ENCODE results near the gene NXPH3.

The NXPH3 gene

DNA sequence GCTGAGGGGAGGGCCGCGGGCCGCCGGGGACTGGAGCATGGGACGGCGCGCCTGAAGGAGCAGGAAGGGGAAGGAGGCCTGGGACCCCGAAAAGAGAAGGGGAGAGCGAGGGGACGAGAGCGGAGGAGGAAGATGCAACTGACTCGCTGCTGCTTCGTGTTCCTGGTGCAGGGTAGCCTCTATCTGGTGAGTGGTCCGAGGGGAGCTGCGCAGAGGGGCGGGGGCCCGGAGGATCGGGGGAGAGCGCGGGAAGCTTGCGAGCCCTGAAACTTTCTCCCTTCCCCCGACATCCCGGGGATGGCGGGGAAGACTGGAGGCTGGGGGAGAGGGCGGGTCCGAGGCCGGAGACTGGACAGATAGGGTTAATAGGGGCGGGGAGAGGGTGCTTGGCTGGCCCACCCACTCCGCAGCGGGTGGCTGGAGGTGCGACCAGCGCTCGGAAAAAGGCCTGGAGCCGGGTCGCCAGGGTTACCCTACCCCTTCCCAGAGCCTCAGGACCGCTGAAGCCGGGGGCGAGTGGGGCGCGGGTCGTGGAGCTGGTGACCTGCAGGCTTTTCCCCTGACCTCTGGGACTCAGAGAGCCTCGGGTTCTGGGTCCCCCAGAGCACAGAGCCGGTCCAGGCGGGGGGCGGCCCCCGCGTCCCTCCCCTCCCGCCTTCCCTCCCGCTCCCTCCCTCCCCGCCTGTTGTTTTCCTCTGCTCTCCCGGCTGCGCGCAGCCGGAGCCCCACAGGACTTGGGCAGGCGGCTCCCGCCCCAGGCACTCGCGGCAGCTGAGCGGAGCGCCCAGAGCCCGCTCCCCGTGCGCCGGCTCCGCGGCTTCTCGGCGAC lies 631 bp downstream of the NXPH3 start:
- DNase-seq: no peak
- Mint-ChIP-seq H3K36me3 (peaks cover 7 to 9% of the 10 kb centered on the region in 2 donors), H3K27me3 (peaks cover 54 to 73% of the 10 kb centered on the region in 2 donors), H3K4me3 (peak overlapping the region; percentile 84), H3K9me3 (no peaks in the 10 kb centered on the region), H3K27ac (no peak overlapping the region), H3K4me1 (peaks cover 20 to 37% of the 10 kb centered on the region in 2 donors)
- peak; percentile 4 to 21 for ATAC-seq (replicated peaks)

DNA sequence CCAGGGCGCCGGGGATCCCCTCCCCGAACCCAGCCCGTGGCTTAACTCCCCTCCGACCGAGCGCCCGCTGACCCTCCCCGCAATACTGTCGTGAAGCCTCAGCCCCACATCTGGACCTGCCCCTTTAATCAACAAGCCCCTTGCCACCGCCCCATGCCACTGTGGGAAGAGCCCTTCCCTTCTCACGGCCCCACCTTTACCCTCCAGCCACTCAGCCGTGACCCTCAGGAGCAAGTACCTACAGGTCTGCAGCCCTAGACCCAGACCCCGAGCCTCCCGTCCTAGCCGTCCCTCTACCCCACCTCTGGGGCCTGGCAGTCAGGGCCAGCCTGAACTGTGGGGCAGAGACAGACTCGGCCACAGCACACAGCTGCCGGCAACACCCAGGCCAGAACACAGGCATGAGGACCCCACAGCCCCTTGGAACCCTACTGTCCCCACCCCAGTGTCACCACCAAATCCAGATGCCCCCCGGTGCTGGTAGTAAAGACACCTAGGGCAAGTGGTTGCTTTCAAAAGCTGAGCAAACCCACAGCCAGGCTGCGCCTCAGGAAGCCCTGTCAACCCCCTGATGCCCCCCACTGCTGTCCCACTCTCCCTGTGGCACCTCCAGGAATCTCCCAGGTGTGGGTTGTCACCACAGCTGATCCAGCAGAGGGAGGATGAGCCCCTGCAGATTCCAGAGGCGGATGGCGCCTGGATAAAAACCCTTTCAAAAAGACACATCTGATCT lies 1.4 kb downstream of the NXPH3 start:
- peaks cover 8 to 9% of the 10 kb centered on the region in 2 donors for H3K36me3 Mint-ChIP-seq
- peaks cover 20 to 37% of the 10 kb centered on the region in 2 donors for H3K4me1 Mint-ChIP-seq
- DNase-seq (no peak), ATAC-seq (replicated peaks) (no peak)
- peak overlapping the region; percentile 74 for H3K27ac Mint-ChIP-seq
- H3K9me3 Mint-ChIP-seq: no peaks in the 10 kb centered on the region
- peak overlapping the region; percentile 84 for H3K4me3 Mint-ChIP-seq
- H3K27me3 Mint-ChIP-seq: peaks cover 46 to 65% of the 10 kb centered on the region in 2 donors

DNA sequence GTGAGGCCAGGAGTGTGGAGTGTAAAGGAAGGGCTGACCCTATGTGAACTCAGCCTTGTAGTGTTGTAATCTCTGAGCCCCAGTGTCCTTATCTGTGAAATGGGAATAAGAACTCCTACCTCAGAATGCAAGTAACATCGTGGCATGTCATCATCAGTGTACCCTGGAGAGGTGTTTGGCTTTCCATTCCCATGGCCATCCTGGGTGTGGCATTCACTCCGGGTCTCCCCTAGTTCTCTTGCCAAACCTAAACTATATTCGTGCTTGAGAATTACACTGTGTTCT lies 1.9 kb downstream of the NXPH3 start:
- ATAC-seq (replicated peaks) (peak in 1 of 2 donors; percentile 26), DNase-seq (no peak)
- Mint-ChIP-seq H3K9me3 (no peaks in the 10 kb centered on the region), H3K36me3 (peaks cover 9 to 12% of the 10 kb centered on the region in 2 donors), H3K27me3 (peaks cover 45 to 62% of the 10 kb centered on the region in 2 donors), H3K4me1 (peaks cover 20 to 37% of the 10 kb centered on the region in 2 donors), H3K27ac (peak overlapping the region; percentile 70), H3K4me3 (peak overlapping the region; percentile 84)

DNA sequence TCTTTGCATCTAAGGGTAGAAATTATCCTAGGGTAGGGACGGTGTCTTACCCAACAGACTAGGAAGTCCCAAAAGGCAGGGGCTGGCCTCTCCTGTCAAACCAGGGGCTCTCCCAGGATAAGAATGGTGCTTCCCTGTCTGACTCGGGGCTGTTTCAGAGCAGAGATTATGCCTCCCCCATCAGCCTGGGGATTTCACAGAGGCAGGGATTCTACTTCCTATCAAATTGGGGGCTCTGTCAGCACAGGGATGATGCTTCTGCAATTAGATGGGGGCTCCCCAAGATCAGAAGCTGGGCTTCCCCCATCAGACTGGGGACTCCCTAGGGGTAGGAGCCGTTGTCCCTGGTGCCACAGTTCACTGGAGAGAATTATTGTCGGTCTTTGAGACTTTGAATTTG lies 2.3 kb downstream of the NXPH3 start:
- peaks cover 42 to 58% of the 10 kb centered on the region in 2 donors for H3K27me3 Mint-ChIP-seq
- peak; percentile 66 to 74 for ATAC-seq (replicated peaks)
- peak overlapping the region; percentile 70 for H3K27ac Mint-ChIP-seq
- peaks cover 20 to 40% of the 10 kb centered on the region in 2 donors for H3K4me1 Mint-ChIP-seq
- H3K9me3 Mint-ChIP-seq: no peaks in the 10 kb centered on the region
- DNase-seq: peak; percentile 59
- peak overlapping the region in 1 of 2 donors; percentile 32 for H3K4me3 Mint-ChIP-seq
- H3K36me3 Mint-ChIP-seq: peaks cover 12 to 15% of the 10 kb centered on the region in 2 donors

DNA sequence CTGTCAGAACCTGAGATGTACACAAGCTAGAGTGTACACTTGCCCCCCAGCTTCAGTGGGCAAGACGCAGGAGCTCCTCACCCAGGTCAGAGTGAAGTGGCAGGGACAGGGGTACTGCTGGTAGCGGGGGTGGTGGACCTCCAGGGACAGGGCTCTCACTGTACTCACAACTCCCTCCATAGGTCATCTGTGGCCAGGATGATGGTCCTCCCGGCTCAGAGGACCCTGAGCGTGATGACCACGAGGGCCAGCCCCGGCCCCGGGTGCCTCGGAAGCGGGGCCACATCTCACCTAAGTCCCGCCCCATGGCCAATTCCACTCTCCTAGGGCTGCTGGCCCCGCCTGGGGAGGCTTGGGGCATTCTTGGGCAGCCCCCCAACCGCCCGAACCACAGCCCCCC lies 2.7 kb downstream of the NXPH3 start:
- Mint-ChIP-seq H3K4me1 (peaks cover 20 to 42% of the 10 kb centered on the region in 2 donors), H3K27ac (peak overlapping the region; percentile 38), H3K4me3 (peak overlapping the region in 1 of 2 donors; percentile 32), H3K27me3 (peaks cover 37 to 54% of the 10 kb centered on the region in 2 donors), H3K9me3 (no peaks in the 10 kb centered on the region), H3K36me3 (peaks cover 12 to 17% of the 10 kb centered on the region in 2 donors)
- peak in 1 of 2 donors; percentile 6 for ATAC-seq (replicated peaks)
- DNase-seq: no peak

DNA sequence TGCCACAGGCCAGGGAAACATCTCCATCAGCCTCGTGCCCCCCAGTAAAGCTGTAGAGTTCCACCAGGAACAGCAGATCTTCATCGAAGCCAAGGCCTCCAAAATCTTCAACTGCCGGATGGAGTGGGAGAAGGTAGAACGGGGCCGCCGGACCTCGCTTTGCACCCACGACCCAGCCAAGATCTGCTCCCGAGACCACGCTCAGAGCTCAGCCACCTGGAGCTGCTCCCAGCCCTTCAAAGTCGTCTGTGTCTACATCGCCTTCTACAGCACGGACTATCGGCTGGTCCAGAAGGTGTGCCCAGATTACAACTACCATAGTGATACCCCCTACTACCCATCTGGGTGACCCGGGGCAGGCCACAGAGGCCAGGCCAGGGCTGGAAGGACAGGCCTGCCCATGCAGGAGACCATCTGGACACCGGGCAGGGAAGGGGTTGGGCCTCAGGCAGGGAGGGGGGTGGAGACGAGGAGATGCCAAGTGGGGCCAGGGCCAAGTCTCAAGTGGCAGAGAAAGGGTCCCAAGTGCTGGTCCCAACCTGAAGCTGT lies 3.4 kb downstream of the NXPH3 start:
- Mint-ChIP-seq H3K36me3 (peaks cover 12 to 17% of the 10 kb centered on the region in 2 donors), H3K4me1 (peaks cover 20 to 42% of the 10 kb centered on the region in 2 donors), H3K27me3 (peaks cover 31 to 48% of the 10 kb centered on the region in 2 donors), H3K9me3 (no peaks in the 10 kb centered on the region), H3K4me3 (no peak overlapping the region), H3K27ac (no peak overlapping the region)
- ATAC-seq (replicated peaks) (no peak), DNase-seq (no peak)

DNA sequence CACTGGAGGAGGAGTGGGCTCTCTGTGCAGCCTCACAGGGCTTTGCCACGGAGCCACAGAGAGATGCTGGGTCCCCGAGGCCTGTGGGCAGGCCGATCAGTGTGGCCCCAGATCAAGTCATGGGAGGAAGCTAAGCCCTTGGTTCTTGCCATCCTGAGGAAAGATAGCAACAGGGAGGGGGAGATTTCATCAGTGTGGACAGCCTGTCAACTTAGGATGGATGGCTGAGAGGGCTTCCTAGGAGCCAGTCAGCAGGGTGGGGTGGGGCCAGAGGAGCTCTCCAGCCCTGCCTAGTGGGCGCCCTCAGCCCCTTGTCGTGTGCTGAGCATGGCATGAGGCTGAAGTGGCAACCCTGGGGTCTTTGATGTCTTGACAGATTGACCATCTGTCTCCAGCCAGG lies 3.9 kb downstream of the NXPH3 start:
- Mint-ChIP-seq H3K27ac (no peak overlapping the region), H3K4me1 (peaks cover 18 to 42% of the 10 kb centered on the region in 2 donors), H3K36me3 (peaks cover 12 to 17% of the 10 kb centered on the region in 2 donors), H3K9me3 (no peaks in the 10 kb centered on the region), H3K27me3 (peaks cover 26 to 43% of the 10 kb centered on the region in 2 donors), H3K4me3 (no peak overlapping the region)
- DNase-seq (no peak), ATAC-seq (replicated peaks) (no peak)

DNA sequence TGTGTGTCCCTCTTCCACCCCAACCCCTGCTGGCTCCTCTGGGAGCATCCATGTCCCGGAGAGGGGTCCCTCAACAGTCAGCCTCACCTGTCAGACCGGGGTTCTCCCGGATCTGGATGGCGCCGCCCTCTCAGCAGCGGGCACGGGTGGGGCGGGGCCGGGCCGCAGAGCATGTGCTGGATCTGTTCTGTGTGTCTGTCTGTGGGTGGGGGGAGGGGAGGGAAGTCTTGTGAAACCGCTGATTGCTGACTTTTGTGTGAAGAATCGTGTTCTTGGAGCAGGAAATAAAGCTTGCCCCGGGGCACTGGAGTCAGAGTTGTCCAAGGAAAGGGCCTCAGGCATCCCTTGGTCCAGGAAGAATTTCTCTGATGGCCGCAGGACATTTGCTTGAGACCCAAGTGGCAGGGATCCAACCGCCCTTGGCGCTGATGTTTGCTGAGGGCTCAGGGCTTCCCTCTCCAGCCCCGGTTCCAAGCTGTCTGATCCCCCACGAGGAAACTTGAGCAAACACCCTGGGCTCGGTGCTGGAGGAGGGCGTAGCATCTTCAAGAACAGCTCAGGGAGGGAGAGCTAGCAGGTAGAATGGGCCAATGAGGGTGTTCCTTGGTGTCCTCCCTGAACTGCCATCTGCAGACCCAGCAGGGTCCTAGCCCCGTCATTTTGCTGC lies 4.5 kb downstream of the NXPH3 start:
- ATAC-seq (replicated peaks) (no peak), DNase-seq (no peak)
- Mint-ChIP-seq H3K4me1 (peaks cover 18 to 40% of the 10 kb centered on the region in 2 donors), H3K27me3 (peaks cover 22 to 36% of the 10 kb centered on the region in 2 donors), H3K9me3 (no peaks in the 10 kb centered on the region), H3K27ac (no peak overlapping the region), H3K36me3 (peaks cover 12 to 17% of the 10 kb centered on the region in 2 donors), H3K4me3 (no peak overlapping the region)

DNA sequence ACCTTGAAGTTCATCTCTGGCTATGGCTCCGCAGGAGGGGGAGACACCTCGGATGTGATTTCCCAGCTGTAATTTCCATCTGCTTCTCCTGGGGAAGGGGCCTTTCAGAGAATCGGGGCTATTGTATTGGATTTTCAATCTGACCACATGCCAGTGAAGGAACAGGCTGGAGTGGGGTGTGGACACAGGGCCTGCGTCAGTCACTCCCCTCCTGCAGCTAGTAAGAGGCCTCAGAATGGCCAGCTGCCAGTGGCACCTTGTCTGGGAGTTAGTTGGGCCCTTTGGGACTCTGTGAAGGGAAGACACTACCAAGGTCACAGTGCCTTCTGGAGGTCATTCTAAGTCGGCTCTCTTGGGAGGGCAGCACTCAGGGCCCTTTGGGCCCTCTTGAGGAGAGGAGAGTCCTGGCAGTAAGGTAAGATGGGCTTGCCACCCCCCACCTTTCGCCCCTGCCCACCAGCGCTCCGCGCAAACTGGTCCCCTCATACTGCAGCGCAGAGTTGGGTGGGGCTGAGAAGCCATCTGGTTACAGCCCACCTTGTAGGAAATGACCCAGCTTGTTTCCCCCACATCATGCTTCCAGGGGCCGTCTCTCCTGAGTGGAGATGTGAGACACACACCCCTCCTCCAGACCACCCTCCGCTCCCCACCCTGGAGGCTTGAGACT lies 5.4 kb downstream of the NXPH3 start:
- ATAC-seq (replicated peaks) (no peak), DNase-seq (no peak)
- peaks cover 14 to 17% of the 10 kb centered on the region in 2 donors for H3K36me3 Mint-ChIP-seq
- H3K4me3 Mint-ChIP-seq: no peak overlapping the region
- H3K27me3 Mint-ChIP-seq: peaks cover 16 to 27% of the 10 kb centered on the region in 2 donors
- H3K27ac Mint-ChIP-seq: no peak overlapping the region
- peaks cover 15 to 31% of the 10 kb centered on the region in 2 donors for H3K4me1 Mint-ChIP-seq
- H3K9me3 Mint-ChIP-seq: no peaks in the 10 kb centered on the region

DNA sequence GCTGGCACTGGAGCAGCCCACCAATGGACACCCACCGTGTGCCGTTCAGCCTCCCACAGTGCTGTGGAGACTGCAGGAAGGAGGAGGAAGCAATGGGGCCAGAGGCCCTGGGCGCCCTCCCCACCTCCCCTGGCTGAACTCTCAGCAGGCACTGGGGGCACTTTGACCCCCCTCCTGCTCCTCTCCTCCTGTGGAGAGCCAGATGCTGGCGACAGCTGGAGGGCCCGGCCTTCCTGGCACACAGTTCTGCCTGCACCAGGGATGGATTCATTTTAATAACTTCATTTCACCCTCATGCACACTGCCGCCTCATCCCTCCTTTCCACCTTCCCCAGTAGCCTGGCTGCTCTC lies 6.0 kb downstream of the NXPH3 start:
- Mint-ChIP-seq H3K27me3 (peaks cover 15 to 24% of the 10 kb centered on the region in 2 donors), H3K9me3 (no peaks in the 10 kb centered on the region), H3K36me3 (peaks cover 14 to 21% of the 10 kb centered on the region in 2 donors), H3K27ac (no peak overlapping the region), H3K4me1 (peaks cover 15 to 29% of the 10 kb centered on the region in 2 donors), H3K4me3 (no peak overlapping the region)
- no peak for ATAC-seq (replicated peaks)
- DNase-seq: no peak

DNA sequence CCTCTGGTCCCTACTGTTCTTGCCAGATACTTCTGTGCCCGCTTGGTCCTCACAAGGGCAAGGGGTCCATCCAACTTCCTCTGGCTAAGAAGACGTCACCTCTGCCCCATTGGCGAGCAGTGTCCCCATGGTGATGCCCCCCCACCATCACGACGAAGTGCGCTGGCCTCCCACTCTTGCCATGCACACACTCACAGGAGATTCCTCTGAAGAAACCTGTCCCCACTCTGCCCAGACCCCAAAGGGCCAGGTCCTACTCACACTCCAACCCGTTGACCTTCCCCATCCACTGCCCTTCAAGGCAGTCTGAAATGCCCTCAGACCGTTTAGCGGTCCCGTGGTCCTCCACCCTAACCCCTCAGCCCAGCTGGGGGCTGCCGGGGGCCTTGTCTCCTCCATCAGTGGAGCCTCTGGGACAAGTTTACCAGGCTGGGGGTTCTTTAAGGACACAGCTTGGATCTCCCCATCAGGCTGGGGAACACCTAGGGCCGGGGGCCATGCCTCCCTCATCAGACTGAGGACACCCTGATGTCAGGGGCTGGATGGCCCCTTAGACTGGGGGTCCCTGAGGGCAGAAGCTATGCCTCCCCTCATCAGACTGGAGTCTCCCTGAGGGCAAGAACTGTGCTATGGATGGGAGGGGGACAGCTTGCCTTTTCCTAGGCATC lies 6.5 kb downstream of the NXPH3 start:
- no peak for ATAC-seq (replicated peaks)
- no peaks in the 10 kb centered on the region for H3K9me3 Mint-ChIP-seq
- peaks cover 15 to 21% of the 10 kb centered on the region in 2 donors for H3K36me3 Mint-ChIP-seq
- H3K27me3 Mint-ChIP-seq: peaks cover 10 to 18% of the 10 kb centered on the region in 2 donors
- H3K27ac Mint-ChIP-seq: no peak overlapping the region
- no peak overlapping the region for H3K4me3 Mint-ChIP-seq
- DNase-seq: no peak
- H3K4me1 Mint-ChIP-seq: peaks cover 11 to 23% of the 10 kb centered on the region in 2 donors

DNA sequence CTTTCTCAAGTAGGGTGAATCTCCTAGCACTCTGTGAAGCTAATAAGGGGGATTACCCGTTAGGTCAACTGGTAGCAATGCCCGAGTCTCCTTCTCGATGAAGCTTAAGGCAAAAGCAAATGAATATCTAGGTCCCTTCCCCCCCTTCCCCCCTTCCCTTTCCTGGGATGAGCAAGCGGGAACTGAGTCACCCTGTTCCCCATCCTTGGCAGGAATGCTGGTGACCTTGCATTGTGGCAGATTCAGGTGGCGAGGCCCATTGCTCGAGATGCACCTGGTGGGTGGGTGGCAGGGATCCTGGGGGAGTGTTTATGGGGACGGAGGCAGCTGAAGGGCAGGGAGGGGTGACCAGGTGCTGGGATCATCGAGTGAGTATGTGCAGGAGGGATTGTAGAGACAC lies 7.1 kb downstream of the NXPH3 start:
- Mint-ChIP-seq H3K4me1 (peaks cover 5 to 17% of the 10 kb centered on the region in 2 donors), H3K27ac (no peak overlapping the region), H3K36me3 (peaks cover 15 to 22% of the 10 kb centered on the region in 2 donors), H3K4me3 (no peak overlapping the region), H3K9me3 (no peaks in the 10 kb centered on the region), H3K27me3 (peaks cover 8 to 12% of the 10 kb centered on the region in 2 donors)
- DNase-seq (no peak), ATAC-seq (replicated peaks) (no peak)

DNA sequence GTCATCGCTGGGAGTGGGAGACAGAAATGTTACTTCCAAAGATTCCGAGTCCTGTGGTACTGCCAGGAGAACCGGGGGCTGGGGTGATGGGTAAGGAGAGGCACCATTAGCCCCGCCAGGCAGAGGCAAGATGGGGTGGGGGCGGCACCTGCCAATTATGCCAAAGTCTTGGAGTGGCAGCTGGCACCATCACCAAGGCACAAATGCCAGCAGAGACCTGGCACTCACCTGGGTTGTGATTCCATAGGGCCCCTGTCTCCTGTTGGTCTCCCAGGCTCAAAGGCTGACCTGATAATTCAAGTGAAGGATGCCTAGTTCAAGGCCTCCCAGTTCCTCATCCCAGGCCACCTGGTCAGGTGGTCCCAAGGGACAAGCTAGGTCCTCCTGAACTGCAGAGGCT lies 7.6 kb downstream of the NXPH3 start:
- H3K27ac Mint-ChIP-seq: no peak overlapping the region
- no peak overlapping the region for H3K4me3 Mint-ChIP-seq
- peaks cover 4 to 8% of the 10 kb centered on the region in 2 donors for H3K27me3 Mint-ChIP-seq
- no peaks in the 10 kb centered on the region for H3K9me3 Mint-ChIP-seq
- peaks cover under 1 to 13% of the 10 kb centered on the region in 2 donors for H3K4me1 Mint-ChIP-seq
- ATAC-seq (replicated peaks) (no peak), DNase-seq (no peak)
- peaks cover 15 to 24% of the 10 kb centered on the region in 2 donors for H3K36me3 Mint-ChIP-seq

Data from stimulated activated naive B cell treated with anti-CD40 and anti-IgM and Interleukin-4, amounts not matched to agents 10 μg/mL and 1 μg/mL and 100 μg/mL, for 72 hours (primary cell).